HG03439 (cell line): ENCODE measurements around the gene DNASE1L2.

Source experiments
- ATAC-seq: cut with Tn5 transposase; IDR thresholded peaks from one replicate; pipeline ENCODE4 v1.9.1; 2021; ENCODE audit warnings: mild to moderate bottlenecking, moderate library complexity; ENCODE audit not compliant: unreplicated experiment

The DNASE1L2 gene

DNA sequence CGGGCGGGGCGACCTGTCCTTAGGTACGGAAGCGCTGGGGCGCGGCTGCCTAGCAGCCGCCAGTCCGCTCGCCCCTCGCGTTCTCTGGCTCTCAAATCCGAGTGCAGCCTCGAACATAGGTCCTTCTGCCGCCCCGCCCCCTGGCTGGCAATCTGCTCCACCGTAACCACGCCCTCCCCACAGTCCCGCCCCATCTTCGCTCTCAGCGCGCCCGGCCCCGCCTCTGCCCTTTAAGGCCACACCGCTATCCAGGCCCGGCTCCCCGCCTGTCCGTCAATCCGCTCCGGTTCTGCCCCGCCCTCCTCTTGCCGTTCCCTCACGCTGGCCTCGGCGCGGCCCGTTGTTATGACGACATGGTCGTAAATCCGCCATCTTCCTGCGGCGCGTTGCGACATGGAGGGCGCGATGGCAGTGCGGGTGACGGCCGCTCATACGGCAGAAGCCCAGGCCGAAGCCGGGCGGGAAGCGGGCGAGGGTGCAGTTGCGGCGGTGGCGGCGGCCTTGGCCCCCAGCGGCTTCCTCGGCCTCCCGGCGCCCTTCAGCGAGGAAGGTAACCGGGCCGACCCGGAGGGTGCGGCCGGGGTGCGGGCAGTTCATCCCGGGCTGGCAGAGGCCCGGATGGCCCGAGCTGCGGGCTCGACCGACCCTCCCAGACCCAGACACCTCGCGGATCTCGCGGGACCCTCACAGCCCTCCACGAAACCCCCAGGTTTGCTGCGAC, 12.9 kb upstream of the DNASE1L2 start, which contains the start of gene E4F1:
E4F1 (plus strand) TSS at position 371 of the 721 bp plus-strand sequence; CDS start at position 394, 23 bp downstream.
- peak; percentile 93 for ATAC-seq

DNA sequence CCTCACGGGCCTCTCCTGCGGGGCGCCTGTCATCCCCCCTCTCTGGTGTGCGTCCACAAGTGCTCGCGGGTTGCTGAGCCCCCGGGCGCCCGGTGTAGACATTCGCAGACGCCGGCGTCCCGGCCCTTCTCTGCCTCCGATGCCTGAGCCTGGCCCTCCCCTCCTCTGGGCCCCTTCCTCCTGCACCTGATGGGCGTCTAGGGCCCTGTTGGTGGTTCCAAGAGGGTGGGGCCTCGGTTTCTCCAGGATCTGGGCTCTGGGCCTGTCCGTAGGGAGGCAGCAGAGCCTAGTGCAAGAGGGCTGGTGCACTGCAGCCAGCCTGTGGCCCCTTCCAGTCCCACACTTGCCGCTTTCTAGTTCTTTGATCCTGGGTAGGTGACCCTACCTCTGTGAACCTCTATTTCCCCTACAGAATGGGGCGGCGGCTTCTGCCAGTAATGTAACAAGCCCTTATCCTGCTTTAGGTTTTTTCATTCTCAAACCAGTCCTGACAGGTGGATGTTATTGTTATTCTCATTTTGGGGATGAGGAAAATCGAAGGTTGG, 12.2 kb upstream of the DNASE1L2 start:
- peak; percentile 23 for ATAC-seq

- no peak for ATAC-seq
Observed at GRCh38 chr16:2226245-2226793, 9.9 kb upstream of the DNASE1L2 start.

DNA sequence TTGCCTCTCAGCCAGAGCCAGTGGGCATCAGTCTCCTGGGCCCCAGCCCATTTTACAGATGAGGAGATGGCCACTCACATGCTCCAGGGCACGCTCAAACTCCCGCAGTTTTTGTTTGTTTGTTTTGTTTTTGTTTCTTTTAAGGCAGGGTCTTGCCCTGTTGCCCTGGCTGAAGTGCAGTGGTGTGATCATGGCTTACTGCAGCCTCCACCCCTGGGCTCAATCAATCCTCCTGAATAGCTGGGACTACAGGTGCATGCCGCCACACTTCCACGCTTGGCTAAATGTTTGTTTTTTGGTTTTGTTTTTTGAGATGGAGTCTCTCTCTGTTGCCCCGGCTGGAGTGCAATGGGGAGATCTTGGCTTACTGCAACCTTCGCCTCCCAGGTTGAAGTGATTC, 9.3 kb upstream of the DNASE1L2 start:
- ATAC-seq: no peak

DNA sequence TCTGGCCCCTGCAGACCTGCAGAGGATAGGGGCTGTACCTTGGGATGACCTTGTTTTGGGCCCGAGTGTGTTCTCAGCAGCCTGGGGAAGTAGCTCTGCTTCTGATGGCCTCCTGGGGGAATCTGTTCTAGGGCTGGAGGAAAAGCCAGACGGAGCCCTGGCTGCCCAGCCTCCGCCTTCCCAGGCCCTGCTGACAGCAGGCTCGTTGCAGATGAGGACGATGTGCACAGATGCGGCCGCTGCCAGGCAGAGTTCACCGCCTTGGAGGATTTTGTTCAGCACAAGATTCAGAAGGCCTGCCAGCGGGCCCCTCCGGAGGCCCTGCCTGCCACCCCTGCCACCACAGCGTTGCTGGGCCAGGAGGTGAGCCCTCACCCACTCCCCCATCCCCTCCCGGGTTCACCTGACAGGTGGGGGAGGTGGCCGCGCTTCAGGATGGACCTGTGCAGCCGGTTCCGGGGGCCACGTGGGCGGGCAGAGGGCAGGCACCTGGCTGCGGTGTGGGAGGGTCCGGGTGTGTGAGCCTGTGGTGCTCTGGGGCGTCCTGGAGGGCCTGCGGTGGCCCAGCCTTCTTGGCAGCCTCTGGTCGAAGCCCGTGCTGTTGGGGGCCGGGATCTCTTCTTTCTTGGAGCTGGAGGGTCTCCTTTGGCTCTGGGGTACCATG, 8.0 kb upstream of the DNASE1L2 start:
- ATAC-seq: no peak

- ATAC-seq: no peak
Observed at GRCh38 chr16:2229091-2229490, 7.2 kb upstream of the DNASE1L2 start.

GRCh38 chr16:2229632-2230250, 6.5 kb upstream of the DNASE1L2 start:
- ATAC-seq: no peak

GRCh38 chr16:2230376-2230775, 5.9 kb upstream of the DNASE1L2 start:
- no peak for ATAC-seq

DNA sequence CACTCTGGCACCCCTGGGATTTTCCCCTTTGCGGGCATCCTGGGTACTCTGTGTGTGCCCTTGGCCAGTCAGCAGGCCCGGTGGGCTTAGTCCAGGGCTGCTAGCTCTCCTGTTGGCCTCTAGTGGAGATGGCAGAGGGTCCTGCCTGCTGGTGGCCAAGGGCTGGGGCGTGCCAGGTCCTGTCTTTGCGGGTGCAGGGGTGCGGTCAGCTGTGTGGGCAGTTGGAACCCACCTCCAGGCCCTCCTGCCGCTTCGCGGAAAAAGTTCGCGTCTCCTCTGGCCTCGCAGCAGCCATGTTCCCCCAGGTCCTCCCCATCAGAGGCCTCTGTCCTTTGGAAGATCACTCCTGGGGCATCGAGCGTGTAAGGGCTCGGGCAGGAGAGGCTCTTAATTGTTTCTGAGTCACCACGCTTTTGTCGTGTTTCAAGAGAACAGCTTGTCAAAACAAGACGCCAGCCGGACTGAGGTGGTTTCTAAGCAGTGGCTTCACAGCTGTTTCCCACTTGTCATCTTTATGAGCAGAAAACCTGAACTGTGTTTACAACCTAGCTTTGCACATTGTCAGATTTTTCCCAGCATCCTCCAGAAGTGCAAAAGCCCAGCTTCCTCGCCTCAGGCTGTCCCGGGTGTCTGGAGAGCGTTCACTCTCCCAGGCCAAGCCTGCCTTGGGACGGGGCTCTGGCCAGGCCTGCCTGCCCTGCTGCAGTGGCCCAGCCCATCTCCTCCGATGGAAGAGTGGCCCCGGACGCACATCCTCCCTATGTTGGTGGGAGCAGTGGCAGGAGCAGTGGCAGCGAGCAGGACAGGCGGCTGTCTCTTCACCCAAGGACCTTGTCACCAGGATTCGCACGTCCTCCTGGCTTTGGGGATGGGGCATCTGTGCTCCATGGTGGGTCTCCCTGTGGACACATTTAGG, 5.0 kb upstream of the DNASE1L2 start:
- ATAC-seq: no peak

GRCh38 chr16:2232094-2232990, 3.9 kb upstream of the DNASE1L2 start:
- ATAC-seq: no peak

GRCh38 chr16:2233046-2233775, 3.0 kb upstream of the DNASE1L2 start:
- ATAC-seq: no peak

GRCh38 chr16:2233872-2234812, 2.1 kb upstream of the DNASE1L2 start:
- no peak for ATAC-seq

- no peak for ATAC-seq
Observed at GRCh38 chr16:2234813-2235170, 1.5 kb upstream of the DNASE1L2 start.

- ATAC-seq: no peak
Observed at GRCh38 chr16:2235234-2235651, 1.0 kb upstream of the DNASE1L2 start.

DNA sequence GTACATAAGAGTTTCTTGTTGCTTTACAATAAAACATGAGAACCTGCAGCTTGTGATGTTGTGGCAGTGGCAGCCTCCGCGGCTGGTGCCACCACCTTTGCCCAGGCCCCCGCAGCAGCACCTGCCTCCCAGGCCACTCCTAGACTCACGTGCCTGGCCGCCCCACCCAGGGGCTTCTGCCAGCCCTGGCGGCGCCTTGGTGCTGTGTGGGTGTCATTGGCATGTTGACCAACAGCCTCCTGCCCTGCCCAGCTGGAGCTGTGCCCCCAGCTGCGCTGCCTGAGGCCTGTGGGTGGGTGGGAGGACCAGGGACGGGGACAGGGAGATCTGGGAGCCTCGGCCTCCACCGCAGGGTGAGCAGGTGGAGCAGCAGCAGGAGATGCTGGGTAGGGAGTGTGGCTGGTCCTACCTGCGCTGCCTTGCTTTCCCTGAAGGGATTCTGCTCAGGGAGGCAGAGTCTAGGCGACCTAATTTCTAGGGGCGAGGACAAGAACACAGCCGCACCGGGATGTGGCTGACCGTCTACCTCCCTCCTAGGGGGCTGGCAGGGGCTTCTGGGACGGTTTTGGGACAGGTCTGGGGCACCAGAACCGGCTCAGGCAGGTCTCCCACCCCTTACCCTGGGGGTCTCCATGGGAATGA, 428 bp upstream of the DNASE1L2 start:
- no peak for ATAC-seq

DNA sequence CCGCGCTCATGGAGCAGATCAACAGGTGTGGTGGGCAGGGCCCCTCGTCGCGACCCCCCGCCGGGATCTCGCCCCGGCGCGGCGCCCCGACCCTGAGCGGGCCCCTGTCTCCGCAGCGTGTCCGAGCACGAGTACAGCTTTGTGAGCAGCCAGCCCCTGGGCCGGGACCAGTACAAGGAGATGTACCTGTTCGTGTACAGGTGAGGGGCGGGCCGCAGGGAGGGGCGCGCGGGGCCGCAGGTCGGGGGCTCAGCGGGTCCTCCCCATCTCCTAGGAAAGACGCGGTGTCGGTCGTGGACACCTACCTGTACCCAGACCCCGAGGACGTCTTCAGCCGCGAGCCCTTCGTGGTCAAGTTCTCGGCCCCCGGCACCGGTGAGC, 848 bp downstream of the DNASE1L2 start:
- no peak for ATAC-seq

DNA sequence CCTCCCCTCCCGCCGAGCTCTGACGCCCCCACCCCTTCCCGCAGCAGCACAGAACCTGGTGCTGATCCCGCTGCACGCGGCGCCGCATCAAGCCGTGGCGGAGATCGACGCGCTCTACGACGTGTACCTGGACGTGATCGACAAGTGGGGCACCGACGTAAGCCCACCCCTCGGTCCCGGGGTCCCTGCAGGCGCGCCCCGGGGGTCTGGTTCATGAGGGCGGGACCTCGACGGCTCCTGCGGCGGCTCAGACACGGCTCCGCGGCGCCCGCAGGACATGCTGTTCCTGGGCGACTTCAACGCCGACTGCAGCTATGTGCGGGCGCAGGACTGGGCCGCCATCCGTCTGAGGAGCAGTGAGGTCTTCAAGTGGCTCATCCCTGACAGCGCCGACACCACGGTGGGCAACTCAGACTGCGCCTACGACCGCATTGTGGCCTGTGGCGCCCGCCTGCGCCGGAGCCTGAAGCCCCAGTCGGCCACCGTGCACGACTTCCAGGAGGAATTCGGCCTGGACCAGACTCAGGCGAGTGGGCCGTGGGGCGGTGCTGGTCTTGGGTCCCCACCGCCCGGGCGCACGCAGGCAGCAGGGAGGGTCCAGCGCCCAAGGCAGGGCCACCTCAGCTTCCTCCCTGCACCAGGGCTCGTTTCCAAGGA, 1.4 kb downstream of the DNASE1L2 start:
- ATAC-seq: no peak
